Endothelial cell of hepatic sinusoid (primary cell): ENCODE results near the gene PTPN7.
"Not testable (repeated sequence)": the region's sequence is repeated elsewhere in the genome, so short reads cannot be mapped to it uniquely, and the experiment has no call there.

Source experiments
- in situ Hi-C: cut with HindIII; loops from 2 replicates; pipeline ENCODE4 v1.10.0; 2017; ENCODE audit warnings: low sequenced_read_pairs

The PTPN7 gene

GRCh38 chr1:202189918-202190715, 29.7 kb upstream of the PTPN7 start:
- in situ Hi-C loops, result no loop called here

- in situ Hi-C loops, result no loop called here
Observed at GRCh38 chr1:202189001-202189790, 28.8 kb upstream of the PTPN7 start.

DNA sequence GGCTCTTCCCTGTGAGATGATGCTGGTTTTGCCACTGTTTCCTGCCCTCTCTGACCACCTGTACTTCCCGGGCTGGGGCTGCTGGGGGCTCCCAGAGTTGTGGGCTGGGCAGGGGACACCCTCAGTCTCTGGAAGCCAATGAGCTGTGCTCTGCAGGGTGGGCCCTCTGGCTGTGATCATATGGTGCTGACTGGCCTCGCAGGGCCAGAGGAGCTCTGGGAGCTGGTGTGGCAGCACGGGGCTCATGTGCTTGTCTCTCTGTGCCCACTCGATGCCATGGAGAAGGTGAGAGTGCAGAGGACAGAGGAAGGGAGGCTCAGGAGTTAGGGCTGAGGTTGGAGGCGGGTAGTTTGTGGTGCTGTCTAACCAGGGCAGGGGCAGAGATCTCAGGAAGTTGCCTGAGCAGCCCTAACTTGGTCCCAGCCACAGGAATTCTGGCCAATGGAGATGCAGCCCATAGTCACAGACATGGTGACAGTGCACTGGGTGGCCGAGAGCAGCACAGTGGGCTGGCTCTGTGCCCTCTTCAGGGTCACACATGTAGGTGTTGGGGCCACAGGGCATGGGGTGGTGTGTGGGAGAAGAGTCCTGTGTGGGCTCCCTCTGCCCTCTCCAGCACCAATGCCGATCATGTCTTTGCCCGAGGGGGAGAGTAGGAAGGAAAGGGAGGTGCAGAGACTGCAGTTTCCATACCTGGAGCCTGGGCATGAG, 27.4 kb upstream of the PTPN7 start:
- in situ Hi-C loops, result no loop called here

GRCh38 chr1:202187041-202187671, 26.8 kb upstream of the PTPN7 start:
- in situ Hi-C loops, result no loop called here

DNA sequence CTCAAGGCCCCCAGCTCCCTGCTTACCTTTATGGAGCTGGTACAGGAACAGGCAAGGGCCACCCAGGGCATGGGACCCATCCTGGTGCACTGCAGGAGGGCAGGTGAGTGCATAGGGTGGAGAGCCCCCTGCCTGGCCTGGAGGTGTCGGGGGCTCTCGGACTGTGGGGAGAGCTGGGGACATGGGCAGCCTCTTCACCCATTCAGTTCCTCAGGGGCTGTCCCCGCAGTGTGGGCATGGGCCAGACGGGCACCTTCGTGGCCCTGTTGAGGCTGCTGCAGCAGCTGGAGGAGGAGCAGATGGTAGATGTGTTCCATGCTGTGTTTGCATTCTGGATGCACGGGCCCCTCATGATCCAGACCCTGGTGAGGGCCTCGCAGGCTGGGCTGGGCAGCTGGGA, 25.9 kb upstream of the PTPN7 start:
- in situ Hi-C loops, result no loop called here

DNA sequence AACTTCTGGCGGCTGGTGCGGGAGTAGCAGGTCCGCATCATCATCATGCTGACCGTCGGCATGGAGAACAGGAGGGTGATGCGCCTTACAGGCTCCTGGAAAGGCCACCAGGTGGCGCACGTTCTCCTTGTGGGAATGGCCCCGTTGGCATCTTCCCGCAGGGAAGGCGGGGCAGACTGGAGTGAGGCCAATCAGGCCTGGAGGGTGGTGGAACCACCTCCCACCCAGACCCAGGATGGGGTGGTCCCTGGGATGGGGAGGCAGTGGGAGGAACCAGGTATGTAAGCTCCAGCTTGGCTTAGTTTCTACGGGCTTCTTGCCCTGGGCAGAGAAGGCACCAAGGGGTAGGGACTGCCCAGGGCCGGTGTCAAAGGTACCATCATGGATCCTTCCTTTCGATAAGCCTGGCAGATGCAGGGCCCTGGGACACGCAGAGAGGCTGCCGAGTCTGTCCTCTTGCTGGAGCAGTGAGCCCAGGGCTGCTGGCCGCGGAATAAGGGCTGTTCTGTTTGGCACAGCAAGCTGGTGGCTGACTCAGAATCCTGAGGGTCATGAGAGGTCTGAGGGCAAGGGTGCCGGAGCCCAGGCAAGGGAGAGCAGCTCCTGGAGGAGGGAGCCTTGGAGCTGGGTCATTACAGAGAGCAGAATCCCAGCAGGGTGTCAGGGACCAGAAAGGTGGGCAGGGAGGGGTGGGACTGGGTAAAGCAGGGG, 24.5 kb upstream of the PTPN7 start:
- in situ Hi-C loops, result no loop called here

- in situ Hi-C loops, result no loop called here
Observed at GRCh38 chr1:202182040-202182877, 21.9 kb upstream of the PTPN7 start.

DNA sequence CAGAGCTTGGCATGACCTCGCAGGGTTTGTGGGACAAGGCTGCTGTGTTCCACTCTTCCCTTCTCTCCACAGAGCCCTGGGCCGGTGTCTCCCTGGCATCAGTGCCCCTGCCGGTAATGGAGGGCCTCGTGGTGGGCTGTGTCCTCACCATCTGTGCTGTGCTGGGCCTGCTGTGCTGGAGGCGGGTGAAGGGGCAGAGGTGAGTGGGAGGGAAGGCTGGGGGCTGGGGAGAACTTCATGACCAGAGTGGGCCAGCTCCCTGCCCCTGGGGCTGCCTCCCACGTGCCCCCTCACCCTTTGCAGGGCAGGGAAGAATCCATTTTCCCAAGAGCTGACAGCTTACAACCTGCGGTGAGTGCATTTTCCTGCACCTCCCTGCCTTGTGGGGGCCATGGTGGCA, 21.2 kb upstream of the PTPN7 start:
- in situ Hi-C loops, result no loop called here

GRCh38 chr1:202180751-202181139, 20.3 kb upstream of the PTPN7 start:
- in situ Hi-C loops, result not testable (repeated sequence)

DNA sequence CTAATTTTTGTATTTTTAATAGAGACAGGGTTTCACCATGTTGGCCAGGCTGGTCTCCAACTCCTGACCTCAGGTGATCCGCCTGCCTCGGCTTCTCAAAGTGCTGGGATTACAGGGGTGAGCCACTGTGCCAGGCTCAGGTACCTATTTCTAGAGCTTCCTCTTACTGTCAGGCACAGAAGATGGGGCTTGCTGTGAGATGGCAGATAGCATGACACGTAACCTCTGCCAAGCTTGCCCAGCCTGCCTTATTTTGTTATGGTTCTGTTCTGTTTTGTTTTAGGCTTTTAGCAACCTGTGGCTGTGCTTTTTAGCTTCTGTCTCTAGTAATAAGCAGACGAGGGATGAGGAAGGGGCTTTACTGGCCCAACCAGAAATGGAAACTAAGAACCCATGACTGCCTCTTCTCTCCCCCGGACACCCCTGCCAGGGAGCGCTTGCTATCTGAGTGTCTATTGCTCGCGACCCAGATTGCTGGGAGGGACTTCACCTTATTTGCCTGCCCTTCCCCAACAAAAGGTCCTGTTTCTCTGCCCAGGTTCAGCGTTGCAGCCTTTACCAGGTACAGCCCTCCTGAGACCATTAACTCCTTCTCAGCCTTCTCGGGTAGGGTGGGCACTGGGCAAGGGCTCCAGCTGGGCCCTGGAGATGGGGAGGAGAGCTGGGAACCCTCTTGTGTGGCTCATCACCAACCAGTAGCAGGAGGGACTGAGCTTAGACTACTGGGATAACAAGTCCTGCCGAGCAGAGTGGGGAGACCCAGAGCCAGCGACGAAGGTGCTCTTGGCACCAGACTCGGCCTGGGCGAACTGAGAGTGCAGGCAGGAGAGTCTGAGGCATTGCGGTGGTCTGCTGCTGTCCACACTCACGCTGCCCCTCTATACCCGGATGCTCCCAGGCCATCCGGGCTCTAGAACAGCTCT, 19.7 kb upstream of the PTPN7 start:
- in situ Hi-C loops, result no loop called here

DNA sequence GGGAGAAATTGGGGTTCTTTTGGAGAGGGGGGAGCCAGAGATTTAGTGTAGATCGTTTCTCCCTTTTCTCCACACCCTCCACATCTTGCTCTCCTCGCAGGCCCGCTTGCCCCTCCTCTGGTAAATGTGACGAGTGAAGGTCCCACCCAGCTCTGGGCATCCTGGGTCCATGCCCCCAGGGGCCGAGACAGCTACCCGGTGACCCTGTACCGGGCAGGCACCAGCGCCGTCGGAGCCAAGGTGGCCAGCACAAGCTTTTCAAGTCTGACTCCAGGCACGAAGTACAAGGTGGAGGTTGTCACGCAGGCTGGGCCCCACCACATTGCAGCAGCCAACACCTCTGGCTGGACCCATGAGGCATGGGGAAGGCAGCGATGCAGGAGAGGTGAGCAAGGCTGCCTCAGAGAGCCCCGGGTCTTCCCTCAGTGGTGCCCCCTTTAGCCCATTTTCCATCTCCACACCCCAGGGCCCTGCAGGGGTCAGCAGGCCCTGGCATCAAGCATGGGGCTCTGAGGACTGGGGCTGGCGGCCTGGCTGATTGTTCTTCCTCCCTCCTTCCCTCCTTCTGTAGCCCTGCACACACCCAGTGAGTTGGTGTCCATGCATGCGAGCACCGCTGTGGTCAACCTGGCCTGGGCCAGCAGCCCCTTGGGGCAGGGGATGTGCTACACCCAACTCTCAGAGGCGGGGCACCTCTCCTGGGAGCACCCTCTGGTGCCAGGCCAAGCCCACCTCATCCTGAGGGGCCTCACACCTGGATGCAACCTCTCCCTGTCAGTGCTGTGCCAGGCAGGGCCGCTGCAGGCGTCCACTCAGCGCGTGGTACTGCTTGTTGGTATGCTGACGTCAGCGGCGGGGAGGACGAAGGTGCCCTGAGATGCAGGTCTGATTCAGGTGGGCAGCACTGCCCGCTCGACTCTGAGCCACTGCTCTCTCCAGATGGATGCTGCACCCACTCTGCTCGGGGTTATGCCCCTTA, 16.8 kb upstream of the PTPN7 start:
- in situ Hi-C loops, result no loop called here

DNA sequence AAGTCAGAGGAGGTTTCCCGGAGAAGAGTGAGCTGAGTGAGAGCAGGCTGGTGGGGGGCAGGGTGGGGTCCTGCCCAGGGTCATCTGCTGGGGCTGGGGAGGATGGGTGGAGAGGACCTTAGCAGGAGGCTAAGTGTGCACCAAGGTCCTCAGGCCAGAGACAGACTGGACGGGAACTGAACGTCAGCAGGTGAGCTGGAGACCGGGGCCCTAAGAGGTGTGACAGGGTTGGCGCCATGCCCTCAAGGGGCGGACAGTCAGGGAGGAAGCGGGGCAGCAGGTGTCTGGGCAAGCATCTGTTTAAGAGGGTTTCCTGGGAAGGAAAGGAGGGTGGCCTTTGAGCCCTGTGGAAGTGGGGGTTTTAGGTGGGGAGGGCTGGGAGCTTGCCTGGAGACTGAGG, 13.6 kb upstream of the PTPN7 start:
- in situ Hi-C loops, result no loop called here

- in situ Hi-C loops, result no loop called here
Observed at GRCh38 chr1:202172015-202172355, 11.6 kb upstream of the PTPN7 start.

GRCh38 chr1:202171292-202172014, 11.1 kb upstream of the PTPN7 start:
- in situ Hi-C loops, result no loop called here

GRCh38 chr1:202170726-202171125, 10.3 kb upstream of the PTPN7 start:
- in situ Hi-C loops, result no loop called here

DNA sequence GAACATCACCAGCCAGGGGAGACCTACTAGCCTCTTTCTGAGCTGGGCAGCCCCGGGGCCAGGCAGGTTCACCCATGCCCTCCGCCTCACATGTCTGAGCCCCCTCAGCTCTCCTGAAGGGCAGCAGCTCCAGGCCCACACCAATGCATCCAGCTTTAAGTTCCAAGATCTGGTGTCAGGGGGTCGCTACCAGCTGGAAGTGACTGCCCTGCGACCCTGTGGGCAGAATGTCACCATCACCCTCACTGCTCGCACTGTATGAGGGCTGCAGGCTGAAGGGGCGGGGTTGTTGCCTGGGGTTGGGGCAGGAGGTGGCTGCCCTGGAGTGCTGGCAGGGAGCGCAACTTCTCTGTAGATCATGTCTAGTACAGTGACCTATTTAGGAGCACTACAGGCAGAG, 8.5 kb upstream of the PTPN7 start:
- in situ Hi-C loops, result no loop called here
